Stimulated activated CD8-positive, alpha-beta memory T cell treated with anti-CD3 and anti-CD28 coated beads, Interleukin-15, amount 100 ng/mL, for 24 hours (primary cell): ENCODE data around the gene IGFBP5.

ENCODE experiments used
- DNase-seq: peaks from one replicate; pipeline ENCODE4 v3.0.0-alpha.2; 2020; ENCODE audit warnings: low read depth

The IGFBP5 gene

DNA sequence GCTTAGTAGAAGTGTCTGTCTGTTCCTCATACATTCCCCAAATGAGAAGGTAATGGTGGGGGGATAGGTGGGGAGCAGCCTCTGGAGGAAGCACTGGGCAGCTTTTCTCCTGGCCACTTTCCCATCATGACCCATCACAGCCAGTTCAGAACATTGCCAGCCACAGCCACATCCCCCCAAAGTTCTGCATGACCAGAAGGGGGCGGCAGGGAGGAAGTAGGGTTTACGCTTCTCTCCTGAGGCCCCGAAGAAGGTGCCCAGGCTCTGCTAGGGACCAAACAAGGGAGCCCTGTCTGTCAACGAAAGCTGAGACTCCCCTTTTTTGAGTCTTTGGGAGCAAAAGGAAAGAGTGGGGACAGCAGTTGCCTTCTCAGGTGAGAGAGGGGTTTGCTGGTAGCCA lies 7.7 kb downstream of the IGFBP5 start:
- no peak for DNase-seq

- no peak for DNase-seq
Measured at GRCh38 chr2:216687111-216687510, 8.2 kb downstream of the IGFBP5 start.

DNA sequence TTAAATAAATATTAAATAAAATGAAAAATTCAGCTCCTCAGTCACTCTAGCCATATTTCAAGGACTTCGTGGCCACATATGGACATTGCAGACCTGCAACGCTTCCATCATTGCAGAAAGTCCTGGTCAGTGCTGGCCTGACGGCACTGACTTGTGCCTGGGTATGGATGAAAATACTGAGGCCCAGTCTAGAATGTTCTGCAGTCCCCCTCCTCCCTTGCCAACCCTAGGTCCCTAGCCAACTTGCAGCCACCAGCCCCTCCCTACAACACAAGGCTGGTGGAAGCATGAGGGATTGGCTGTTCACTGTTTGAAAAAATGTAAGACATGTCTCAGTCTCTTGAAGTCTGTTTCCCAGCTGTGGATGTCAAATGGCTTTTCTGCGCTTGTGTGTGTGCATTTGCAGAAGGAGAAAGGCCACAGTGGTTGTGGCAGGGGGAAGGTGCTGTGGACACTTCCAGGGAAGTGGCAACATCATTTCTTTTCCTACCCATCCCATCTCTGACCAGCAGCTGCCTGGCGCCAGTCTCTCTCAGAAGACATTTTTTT lies 9.9 kb downstream of the IGFBP5 start:
- no peak for DNase-seq

GRCh38 chr2:216683846-216684245 lies 11.5 kb downstream of the IGFBP5 start:
- DNase-seq = no peak

DNA sequence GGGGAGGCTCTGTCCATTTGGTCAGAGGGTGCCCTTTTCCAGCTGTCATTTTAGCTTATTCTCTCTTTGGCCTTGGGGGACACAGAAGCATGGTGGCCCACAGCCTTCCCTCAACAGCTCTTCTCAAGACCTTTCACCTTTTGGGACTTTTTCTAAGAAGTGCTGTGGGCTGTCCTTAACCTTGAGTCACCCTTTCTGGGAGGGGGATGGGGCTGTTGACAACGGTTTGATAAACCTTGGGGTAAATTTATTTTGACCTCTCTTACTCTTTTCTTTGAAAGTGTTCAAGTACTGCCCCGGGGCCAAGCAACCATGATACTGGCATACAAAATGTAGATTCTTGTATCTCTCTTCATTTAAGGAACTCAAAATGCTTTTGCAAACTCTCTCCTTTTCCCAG lies 13.7 kb downstream of the IGFBP5 start:
- DNase-seq = no peak

DNA sequence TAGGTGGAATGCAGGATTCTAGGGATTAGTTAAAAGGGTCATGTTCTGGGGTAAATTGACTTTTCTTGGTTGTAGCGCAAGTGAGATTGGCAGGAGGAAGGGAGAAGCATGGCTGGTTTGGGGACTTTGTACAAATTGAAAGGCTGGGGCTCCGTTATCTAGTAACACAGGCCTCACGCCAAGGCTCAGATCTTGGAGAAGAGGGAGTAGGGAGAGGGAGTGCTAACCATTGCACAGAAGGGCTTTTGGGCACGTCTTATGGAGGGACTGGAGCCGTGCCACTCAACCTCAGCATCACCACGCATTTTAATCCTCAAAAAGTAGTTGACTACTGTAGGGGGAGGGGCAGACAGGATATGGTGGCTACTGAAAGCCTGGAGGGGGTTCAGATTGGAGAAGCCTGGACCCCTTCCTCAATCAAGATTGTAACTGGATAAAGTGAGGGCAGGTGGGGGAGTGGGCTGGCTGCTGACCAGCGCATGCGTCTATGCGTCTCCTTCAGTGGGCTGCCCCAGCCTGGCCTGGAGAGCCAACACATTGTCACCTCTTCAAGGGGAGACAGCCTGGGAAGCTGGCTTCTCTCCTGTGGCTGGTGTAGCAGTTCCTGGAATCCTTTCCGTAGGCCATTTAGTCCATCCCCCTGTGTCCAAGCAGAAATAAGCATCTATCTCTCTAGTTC lies 14.3 kb downstream of the IGFBP5 start:
- DNase-seq = no peak

DNA sequence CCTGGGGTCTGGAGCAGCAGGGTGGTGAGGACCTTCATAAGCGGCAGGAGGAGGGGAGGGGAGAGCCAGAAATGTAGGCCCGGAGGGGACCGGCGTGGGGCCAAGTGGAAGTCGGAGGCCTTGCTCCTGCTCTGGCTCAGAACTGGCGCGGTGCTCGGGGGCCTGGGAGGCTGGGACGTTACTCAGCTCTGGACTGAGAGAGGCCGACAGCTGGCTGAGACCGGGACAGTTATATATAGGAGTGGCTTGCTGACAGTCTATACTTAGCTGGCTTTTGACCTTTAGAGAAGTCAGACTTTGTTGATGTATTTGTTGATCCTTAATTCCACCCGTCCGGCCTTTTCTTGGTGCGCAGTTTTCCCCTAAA lies 15.7 kb downstream of the IGFBP5 start:
- no peak for DNase-seq

- no peak for DNase-seq
Measured at GRCh38 chr2:216678813-216679657, 16.3 kb downstream of the IGFBP5 start.

- no peak for DNase-seq
Measured at GRCh38 chr2:216678098-216678465, 17.3 kb downstream of the IGFBP5 start.

DNA sequence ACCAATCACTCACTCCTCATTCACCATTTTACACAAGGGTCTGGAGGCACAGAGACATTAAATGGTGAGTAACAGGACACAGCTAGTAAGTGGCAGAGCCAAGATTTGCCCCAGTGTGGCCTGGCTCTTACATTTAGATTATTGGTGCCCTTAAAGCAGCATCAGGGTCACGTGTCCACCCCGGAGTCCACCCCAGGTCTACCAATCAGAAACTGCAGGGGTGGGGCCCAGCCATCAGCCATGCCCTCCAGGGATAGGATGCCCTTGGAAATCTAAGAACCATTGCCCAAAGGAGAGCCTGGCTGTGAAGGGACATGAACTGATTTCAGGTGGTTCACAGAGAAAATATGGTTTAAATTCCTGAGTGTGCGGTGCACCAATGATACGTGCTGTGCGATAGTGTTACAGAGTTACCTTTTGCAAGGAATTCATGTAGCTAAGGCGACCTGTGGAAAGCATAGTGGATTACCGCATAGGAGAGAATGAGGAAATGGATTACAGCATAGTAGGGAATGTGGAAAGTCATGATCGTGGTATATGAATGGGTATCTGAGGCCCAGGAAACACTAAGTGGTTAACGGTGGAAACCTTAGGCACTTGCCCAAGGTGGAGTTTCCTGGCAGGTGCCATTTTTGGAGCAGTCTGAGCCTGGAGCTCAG lies 17.8 kb downstream of the IGFBP5 start:
- DNase-seq = no peak

- DNase-seq = no peak
Measured at GRCh38 chr2:216676630-216677029, 18.7 kb downstream of the IGFBP5 start.

DNA sequence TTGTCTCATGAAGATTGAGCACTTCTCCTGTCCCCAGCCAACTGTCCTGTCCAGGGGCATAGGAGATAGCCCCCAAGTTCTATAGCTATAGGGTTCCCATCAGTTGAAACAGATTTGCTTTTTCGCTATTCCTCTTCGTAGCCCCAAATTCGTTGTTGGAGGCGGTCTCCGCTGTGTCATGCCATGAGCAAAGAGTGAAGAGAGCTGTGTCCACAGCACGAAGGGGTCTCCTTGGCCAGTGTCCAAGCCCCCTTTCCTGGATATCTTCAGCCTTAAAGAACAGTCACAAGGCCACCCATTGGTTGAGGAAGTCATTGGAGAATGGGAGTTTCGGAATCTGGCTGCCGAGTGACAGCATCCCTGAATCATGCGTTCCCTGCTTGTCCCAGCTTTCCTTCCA lies 21.0 kb downstream of the IGFBP5 start:
- DNase-seq = no peak

DNA sequence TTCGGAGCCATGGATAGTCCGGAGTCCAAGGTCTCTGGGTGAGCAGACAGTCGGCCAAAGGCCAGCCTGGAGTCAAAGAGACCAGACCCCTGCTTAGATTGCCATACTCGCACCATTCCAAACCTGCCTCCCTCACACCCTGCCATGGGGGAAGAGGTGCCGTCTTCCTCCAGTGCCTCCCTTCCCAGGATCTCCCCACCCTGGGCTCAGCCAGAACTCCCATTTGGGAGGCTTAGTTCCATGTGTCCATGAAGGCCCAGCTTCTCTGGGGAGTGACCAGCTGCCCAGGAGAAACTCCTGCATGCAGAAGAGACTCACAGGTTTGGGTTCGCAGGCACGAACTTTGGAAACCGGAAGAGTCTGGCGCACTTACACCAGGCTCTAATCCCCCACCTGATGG lies 21.7 kb downstream of the IGFBP5 start:
- DNase-seq = no peak

DNA sequence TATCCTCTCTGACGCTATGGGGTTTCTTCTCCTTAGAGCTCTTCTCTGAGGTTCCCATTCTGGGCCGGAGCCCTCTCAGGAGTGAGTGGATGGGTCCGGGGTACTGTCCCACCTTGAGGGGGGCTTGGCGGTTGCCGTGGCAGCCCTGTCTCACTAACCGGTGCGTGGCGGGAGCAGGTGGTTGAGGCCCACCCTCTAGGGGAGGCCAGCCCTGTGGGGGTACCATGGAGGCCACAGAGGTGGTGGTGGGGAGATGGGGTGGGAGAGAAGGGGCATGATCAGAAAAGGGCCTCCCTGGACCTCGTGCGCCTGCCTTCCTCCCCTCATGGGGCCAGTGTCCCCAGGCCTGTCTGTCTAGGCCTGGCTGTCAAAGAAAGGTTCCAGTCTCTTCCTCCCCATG lies 22.3 kb downstream of the IGFBP5 start:
- DNase-seq = no peak

- no peak for DNase-seq
Measured at GRCh38 chr2:216672466-216672865, 22.9 kb downstream of the IGFBP5 start.

GRCh38 chr2:216671791-216672343 lies 23.5 kb downstream of the IGFBP5 start:
- no peak for DNase-seq

DNA sequence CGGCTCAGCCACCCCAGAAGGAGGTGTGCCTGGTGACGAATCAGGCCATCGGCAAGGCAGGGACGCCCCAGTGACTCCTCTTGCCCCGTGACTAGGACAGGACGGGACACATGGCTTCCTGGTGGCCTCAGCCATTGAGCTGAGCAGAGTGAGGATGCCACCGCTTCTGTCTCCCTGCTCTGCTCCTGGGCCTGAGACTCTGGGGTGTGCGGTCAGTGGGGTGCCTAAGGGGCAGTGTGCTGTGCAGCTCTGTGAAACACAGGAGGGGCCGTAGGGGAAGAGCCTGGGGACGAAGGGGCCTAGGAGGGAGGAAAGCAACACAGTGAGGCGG lies 24.3 kb downstream of the IGFBP5 start:
- no peak for DNase-seq

GRCh38 chr2:216670266-216671080 lies 24.9 kb downstream of the IGFBP5 start:
- no peak for DNase-seq

DNA sequence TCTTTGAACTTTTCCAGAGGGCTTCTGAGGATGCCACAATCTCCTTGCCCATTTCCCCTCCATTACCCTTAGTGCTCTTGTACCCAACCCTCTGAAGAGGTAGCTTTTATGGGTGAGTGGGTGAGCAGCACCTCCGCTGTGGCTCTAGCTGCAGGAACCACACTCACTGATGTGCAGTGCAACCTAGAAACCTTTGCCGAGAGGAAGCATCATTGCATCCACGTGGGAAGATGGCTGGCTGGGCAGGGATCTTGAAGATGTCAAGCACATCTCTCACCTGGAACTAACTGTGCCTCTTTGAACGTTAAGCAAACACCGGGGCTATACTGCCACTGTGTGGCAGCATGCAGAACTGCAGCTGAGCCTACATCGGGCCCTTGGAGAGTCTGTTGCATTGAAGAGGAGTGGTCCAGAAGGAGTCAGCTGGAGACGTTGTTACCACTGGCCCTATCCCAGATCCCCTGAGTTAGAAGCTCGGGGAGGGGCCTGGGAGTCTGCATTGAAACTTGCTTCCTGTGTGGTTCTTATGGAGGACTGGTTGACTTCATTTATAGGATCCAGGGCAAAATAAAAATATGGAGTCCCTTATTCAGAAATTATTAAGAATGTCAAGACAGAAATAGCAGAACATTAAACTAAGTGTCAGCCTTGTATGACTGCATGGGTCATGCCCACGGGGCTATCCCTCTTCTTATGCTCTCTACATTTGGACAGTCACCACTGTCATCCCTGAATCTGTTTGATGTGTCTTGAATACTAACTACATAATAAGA lies 28.7 kb downstream of the IGFBP5 start:
- DNase-seq = peak; percentile 25

DNA sequence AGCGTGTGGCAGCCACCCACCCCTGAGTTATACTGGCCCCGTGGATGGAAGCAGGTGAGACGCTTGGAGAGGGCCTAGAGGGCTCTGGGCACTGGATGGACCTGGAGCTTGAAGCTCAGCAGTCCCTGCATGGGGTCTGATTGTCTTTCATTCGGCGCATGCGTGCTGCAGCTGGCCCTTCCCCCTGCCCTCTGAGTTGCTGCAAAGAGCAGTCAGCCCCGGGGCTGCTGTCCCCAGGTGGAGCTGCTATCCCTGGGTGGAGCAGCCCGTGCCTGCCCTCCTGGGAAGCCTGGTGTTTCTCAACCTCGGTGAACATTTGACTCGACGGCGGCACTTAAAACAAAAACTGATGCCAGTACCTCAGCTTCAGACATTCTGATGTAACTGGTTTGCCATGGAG lies 29.6 kb downstream of the IGFBP5 start:
- no peak for DNase-seq

GRCh38 chr2:216665242-216665641 lies 30.1 kb downstream of the IGFBP5 start:
- DNase-seq = no peak
